ENCODE results near the gene SAMD4B.

- TF ChIP-seq POLR2AphosphoS5 (IDR thresholded peaks at IDR 0.05) (no peak), EP300 (IDR thresholded peaks at IDR 0.05) (no peak), POLR2A (IDR thresholded peaks at IDR 0.05) (no peak)
- TF ChIP-seq, protein P1, sequence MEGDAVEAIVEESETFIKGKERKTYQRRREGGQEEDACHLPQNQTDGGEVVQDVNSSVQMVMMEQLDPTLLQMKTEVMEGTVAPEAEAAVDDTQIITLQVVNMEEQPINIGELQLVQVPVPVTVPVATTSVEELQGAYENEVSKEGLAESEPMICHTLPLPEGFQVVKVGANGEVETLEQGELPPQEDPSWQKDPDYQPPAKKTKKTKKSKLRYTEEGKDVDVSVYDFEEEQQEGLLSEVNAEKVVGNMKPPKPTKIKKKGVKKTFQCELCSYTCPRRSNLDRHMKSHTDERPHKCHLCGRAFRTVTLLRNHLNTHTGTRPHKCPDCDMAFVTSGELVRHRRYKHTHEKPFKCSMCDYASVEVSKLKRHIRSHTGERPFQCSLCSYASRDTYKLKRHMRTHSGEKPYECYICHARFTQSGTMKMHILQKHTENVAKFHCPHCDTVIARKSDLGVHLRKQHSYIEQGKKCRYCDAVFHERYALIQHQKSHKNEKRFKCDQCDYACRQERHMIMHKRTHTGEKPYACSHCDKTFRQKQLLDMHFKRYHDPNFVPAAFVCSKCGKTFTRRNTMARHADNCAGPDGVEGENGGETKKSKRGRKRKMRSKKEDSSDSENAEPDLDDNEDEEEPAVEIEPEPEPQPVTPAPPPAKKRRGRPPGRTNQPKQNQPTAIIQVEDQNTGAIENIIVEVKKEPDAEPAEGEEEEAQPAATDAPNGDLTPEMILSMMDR (IDR thresholded peaks at IDR 0.05): no peak
Measured at GRCh38 chr19:39345956-39346355, 3.7 kb downstream of the SAMD4B start.

Measured in stomach (tissue), 4 donors.